Epithelial cell of proximal tubule (primary cell): ENCODE measurements around the gene RUNDC1. TPM values are rescaled to one million over a fixed set of nuclear protein-coding genes. Genes with fewer than 3 reads are reported as not detected.

Experiments
- DNase-seq: peaks from one replicate; pipeline ENCODE4 v3.0.0-alpha.2; 2011; ENCODE audit warnings: low read depth
- H3K4me3 ChIP-seq: 2 replicates; pipeline ENCODE4 v1.5.1; 2011; ENCODE audit warnings: low read depth, mild to moderate bottlenecking, low read length
- CTCF ChIP-seq: conservative IDR thresholded peaks from 2 replicates; pipeline ENCODE4 v1.5.1; 2012; ENCODE audit warnings: low read depth, mild to moderate bottlenecking, low read length
- total RNA-seq: library from RNA; depleted of rRNA; stranded (reverse); fragments of >200 nt; gene quantifications from 2 replicates; pipeline ENCODE4 v1.2.3, GENCODE V29; 2015

The RUNDC1 gene
- total RNA-seq, 1 donor from 2014 or later: 14.0 TPM

- TF ChIP-seq CTCF: no peak
- H3K4me3 ChIP-seq: no peak overlapping the region
- no peak for DNase-seq
Measured at GRCh38 chr17:43034894-43035293, 54.5 kb downstream of the RUNDC1 start.

GRCh38 chr17:43039646-43040045 lies 59.3 kb downstream of the RUNDC1 start:
- no peak for TF ChIP-seq CTCF
- no peak overlapping the region for H3K4me3 ChIP-seq
- DNase-seq: no peak

GRCh38 chr17:43040655-43041054 lies 60.3 kb downstream of the RUNDC1 start:
- no peak for TF ChIP-seq CTCF
- DNase-seq: no peak
- H3K4me3 ChIP-seq: no peak overlapping the region

GRCh38 chr17:43042025-43042628 lies 61.8 kb downstream of the RUNDC1 start:
- TF ChIP-seq CTCF: no peak
- no peak for DNase-seq
- no peak overlapping the region for H3K4me3 ChIP-seq

Other genes with a start within 250 kb of the RUNDC1 start
- gene EZH1, start 235.5 kb upstream of the RUNDC1 start, total RNA-seq: 6.9 and 14.4 TPM in 2 replicates
- 1.0 and 4.3 TPM in 2 replicates for gene RAMP2, start 219.3 kb upstream of the RUNDC1 start, total RNA-seq
- 90.1 and 136 TPM in 2 replicates for gene VPS25, start 207.1 kb upstream of the RUNDC1 start, total RNA-seq
- gene WNK4, start 200.0 kb upstream of the RUNDC1 start, total RNA-seq: 2.3 and 11.3 TPM in 2 replicates
- 85.6 and 95.0 TPM in 2 replicates for gene COA3, start 181.9 kb upstream of the RUNDC1 start, total RNA-seq
- gene CNTD1, start 181.7 kb upstream of the RUNDC1 start, total RNA-seq: not detected in 2 replicates
- gene BECN1, start 156.3 kb upstream of the RUNDC1 start, total RNA-seq: 52.2 and 68.4 TPM in 2 replicates
- 126 and 190 TPM in 2 replicates for gene PSME3, start 147.2 kb upstream of the RUNDC1 start, total RNA-seq
- 0.22 TPM in 1 of 2 replicates, not detected in the other for gene AOC2, start 136.0 kb upstream of the RUNDC1 start, total RNA-seq
- not detected in 2 replicates for gene AOC3, start 129.4 kb upstream of the RUNDC1 start, total RNA-seq
- gene G6PC1, start 79.8 kb upstream of the RUNDC1 start, total RNA-seq: not detected in 2 replicates
- 23.0 and 39.1 TPM in 2 replicates for gene AARSD1, start 16.1 kb upstream of the RUNDC1 start, total RNA-seq
- 1.3 and 2.5 TPM in 2 replicates for gene PTGES3L, start 485 bp upstream of the RUNDC1 start, total RNA-seq
- gene RPL27, start 17.9 kb downstream of the RUNDC1 start, total RNA-seq: 1,399 and 1,932 TPM in 2 replicates
- 17.6 and 21.2 TPM in 2 replicates for gene IFI35, start 26.2 kb downstream of the RUNDC1 start, total RNA-seq
- 205 and 243 TPM in 2 replicates for gene VAT1, start 41.8 kb downstream of the RUNDC1 start, total RNA-seq
- 0.36 and 0.40 TPM in 2 replicates for gene RND2, start 44.7 kb downstream of the RUNDC1 start, total RNA-seq
- 29.5 and 42.0 TPM in 2 replicates for gene BRCA1, start 144.8 kb downstream of the RUNDC1 start, total RNA-seq
- gene NBR1, start 190.6 kb downstream of the RUNDC1 start, total RNA-seq: 32.1 and 33.6 TPM in 2 replicates
- 3.2 and 3.3 TPM in 2 replicates for gene TMEM106A, start 231.3 kb downstream of the RUNDC1 start, total RNA-seq
- gene CCDC200, start 248.1 kb downstream of the RUNDC1 start, total RNA-seq: not detected in 2 replicates